Naive B cell (primary cell): ENCODE results near the gene DCBLD2. TPM values are rescaled to one million over a fixed set of nuclear protein-coding genes. Genes with fewer than 3 reads are reported as not detected.

Source experiments
- ATAC-seq, 2 donors: fragments of 150-1000 bp; cut with Tn5 transposase; 2 replicates each; pipeline ENCODE4 v1.10.0; 2021; ENCODE audit warnings: low read depth in 2 of 2, mild to moderate bottlenecking in 2 of 2, moderate library complexity in 2 of 2
- DNase-seq: peaks from one replicate; pipeline ENCODE4 v3.0.0; 2022
- H3K27ac Mint-ChIP-seq, 6 donors: one replicate each; pipeline ENCODE4 v1.8.0; 2020 to 2022; ENCODE audit warnings: mild to moderate bottlenecking in 6 of 6, mixed read lengths in 6 of 6, moderate library complexity in 5 of 6, inconsistent platforms in 2 of 6
- H3K27me3 Mint-ChIP-seq, 3 donors: one replicate each; pipeline ENCODE4 v1.8.0; 2021 to 2022; ENCODE audit warnings: mixed read lengths in 3 of 3, mild to moderate bottlenecking in 1 of 3
- H3K36me3 Mint-ChIP-seq, 2 donors: one replicate each; pipeline ENCODE4 v1.8.0; 2020 to 2022; ENCODE audit warnings: mixed read lengths in 2 of 2, inconsistent platforms in 1 of 2, mild to moderate bottlenecking in 1 of 2
- H3K4me1 Mint-ChIP-seq, 3 donors: one replicate each; pipeline ENCODE4 v1.8.0; 2020 to 2022; ENCODE audit warnings: mixed read lengths in 3 of 3, inconsistent platforms in 1 of 3, mild to moderate bottlenecking in 1 of 3, moderate library complexity in 1 of 3
- H3K4me3 Mint-ChIP-seq, 8 donors: one replicate each; pipeline ENCODE4 v1.8.0; 2020 to 2022; ENCODE audit warnings: mild to moderate bottlenecking in 8 of 8, mixed read lengths in 8 of 8, moderate library complexity in 8 of 8, inconsistent platforms in 2 of 8
- H3K9me3 Mint-ChIP-seq, 7 donors: one replicate each; pipeline ENCODE4 v1.8.0; 2020 to 2022; ENCODE audit warnings: mixed read lengths in 7 of 7, mild to moderate bottlenecking in 5 of 7, inconsistent platforms in 2 of 7, moderate library complexity in 1 of 7
- polyA plus RNA-seq, 6 donors: library from polyadenylated mRNA; unstranded; fragments of 300-500 nt; fragmentation: Illumina TruSeq; gene quantifications; one replicate each; pipeline ENCODE4 v1.2.3, GENCODE V29; 2021; ENCODE audit warnings: low read depth in 6 of 6

DCBLD2 gene
- polyA plus RNA-seq, 6 donors from 2014 or later = 0.27 to 2.7 (median 1.7) TPM; not detected in 1

DNA sequence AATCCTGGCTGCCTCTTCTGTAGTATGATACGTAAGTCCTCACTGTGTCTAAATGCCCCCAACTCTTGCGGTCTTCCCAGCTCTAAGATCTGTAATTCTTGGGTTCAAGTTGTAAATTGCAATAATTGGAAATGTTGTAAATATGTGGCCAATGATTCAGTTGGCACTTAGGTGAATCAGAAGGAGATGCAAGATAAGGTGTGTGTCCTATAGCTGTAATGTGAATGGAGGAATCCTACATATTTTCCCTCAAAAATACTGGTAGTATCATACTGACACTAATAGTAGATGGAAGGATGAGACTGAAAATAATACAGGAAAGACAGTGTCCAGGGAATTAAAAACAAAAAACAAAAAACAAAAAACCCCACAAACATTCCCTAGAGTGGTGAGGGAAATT, 141.9 kb downstream of the DCBLD2 start:
- DNase-seq (no peak), ATAC-seq (no peak)
- H3K4me1 Mint-ChIP-seq = peaks cover 13 to 32% (median 30%) of the 10 kb centered on the region in 3 donors
- H3K4me3 Mint-ChIP-seq = no peak overlapping the region
- H3K9me3 Mint-ChIP-seq = no peaks in the 10 kb centered on the region
- H3K27me3 Mint-ChIP-seq = peaks cover 0 to 6% (median 0%) of the 10 kb centered on the region in 3 donors
- no peak overlapping the region for H3K27ac Mint-ChIP-seq
- no peaks in the 10 kb centered on the region for H3K36me3 Mint-ChIP-seq

DNA sequence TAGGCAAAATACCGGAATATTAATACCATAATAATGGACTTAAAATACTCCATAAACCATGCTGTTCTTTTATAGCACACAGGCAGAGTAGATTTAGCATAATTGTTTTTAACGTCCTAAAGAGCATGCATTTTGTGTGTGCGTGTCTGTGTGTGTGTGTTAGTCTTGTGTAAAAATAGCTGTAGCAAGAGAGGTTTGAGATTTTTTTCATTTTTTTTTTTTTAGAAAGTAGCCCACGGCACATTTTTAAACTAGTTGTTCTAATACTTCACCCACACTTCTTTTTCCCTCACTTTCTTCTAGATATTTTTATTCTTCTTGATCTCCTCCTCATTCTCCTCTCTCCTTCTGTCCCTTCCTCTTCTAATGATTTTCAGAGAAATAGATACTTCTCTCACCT, 145.9 kb downstream of the DCBLD2 start:
- DNase-seq (no peak), ATAC-seq (no peak)
- Mint-ChIP-seq H3K27ac (no peak overlapping the region), H3K9me3 (peaks cover 0 to 4% (median 0%) of the 10 kb centered on the region in 7 donors), H3K27me3 (peaks cover 0 to 11% (median 0%) of the 10 kb centered on the region in 3 donors), H3K36me3 (no peaks in the 10 kb centered on the region), H3K4me3 (no peak overlapping the region), H3K4me1 (no peaks in the 10 kb centered on the region)

DNA sequence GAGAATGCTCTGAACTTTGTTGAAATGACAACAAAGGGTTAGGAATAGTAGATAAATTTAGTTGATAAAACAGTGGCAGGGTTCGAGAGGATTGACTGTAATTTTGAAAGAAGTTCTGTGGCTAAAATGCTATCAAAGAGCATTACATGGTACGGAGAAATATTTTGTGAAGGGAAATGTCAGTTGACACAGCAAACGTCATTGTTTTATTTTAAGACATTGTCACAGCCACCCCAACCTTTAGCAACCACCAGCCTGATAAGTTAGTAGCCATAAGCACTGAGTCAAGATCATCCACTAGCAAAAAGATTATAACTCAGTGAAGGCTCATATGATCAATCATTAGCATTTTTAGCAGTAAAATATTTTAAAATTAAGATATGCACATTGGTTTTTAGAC, 147.0 kb downstream of the DCBLD2 start:
- H3K36me3 Mint-ChIP-seq = no peaks in the 10 kb centered on the region

DNA sequence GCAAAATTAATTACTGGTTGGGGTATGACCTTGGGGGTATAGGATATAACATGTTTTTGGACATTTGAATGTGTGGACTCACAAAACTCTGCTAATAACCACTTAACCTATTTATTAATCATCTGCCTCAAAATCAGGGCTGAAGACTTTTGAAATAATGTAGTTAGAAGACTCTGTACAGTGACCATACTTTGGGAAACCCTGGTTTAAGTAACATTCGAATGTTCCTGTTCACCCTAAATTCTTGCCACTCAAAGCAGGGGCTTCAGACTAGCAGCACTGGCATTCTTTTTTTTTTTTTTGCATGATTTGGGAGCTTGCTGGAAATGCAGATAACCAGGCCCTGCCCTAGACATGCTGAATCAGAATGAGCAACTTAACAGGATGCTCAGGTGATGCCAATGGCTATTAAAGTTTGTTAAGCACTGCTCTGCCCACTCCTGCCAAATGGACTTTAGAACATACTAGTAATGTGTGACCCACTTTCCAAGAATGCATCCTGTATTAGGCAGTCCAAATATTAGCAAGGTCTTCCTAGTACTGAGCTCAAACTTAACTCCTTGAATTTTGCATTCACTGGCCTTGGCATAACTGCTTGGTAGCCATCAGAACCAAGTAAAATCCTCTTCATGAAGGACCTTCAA, 151.1 kb downstream of the DCBLD2 start:
- no peak overlapping the region for H3K27ac Mint-ChIP-seq
- no peak for ATAC-seq
- no peaks in the 10 kb centered on the region for H3K4me1 Mint-ChIP-seq
- H3K9me3 Mint-ChIP-seq = peaks cover 0 to 4% (median 0%) of the 10 kb centered on the region in 7 donors
- DNase-seq = no peak
- no peaks in the 10 kb centered on the region for H3K36me3 Mint-ChIP-seq
- peaks cover 6 to 16% (median 9%) of the 10 kb centered on the region in 3 donors for H3K27me3 Mint-ChIP-seq
- H3K4me3 Mint-ChIP-seq = no peak overlapping the region

More for the DNA sequence above, 147.0 kb downstream of the DCBLD2 start:
- Mint-ChIP-seq H3K27me3 (peaks cover 0 to 11% (median 0%) of the 10 kb centered on the region in 3 donors), H3K4me1 (no peaks in the 10 kb centered on the region), H3K27ac (no peak overlapping the region), H3K9me3 (peaks cover 0 to 4% (median 0%) of the 10 kb centered on the region in 7 donors), H3K4me3 (no peak overlapping the region)
- no peak for ATAC-seq
- no peak for DNase-seq

DNA sequence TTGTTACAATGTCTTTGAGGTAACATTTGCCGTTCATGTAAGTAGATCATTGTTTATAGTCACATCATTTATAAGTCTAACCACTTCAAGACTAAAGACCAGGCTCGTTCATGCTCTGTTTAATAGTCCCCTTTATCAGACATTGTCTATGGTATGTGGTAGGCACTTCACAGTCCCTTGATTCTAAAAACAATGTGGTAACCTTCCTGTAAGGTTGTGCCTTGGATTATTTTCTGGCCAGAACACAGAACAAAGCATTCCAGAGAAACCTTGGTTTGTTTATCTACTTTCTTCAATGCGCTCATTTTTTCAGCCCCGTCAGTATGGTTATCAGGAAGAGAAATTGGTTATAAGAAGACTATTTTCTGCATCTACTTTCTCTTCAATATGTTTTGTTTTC, 154.6 kb downstream of the DCBLD2 start:
- DNase-seq (no peak), ATAC-seq (no peak)
- Mint-ChIP-seq H3K9me3 (no peaks in the 10 kb centered on the region), H3K27me3 (peaks cover 0 to 16% (median 6%) of the 10 kb centered on the region in 3 donors), H3K36me3 (no peaks in the 10 kb centered on the region), H3K4me3 (no peak overlapping the region), H3K27ac (peak overlapping the region in 1 of 6 donors; percentile 43), H3K4me1 (no peaks in the 10 kb centered on the region)

DNA sequence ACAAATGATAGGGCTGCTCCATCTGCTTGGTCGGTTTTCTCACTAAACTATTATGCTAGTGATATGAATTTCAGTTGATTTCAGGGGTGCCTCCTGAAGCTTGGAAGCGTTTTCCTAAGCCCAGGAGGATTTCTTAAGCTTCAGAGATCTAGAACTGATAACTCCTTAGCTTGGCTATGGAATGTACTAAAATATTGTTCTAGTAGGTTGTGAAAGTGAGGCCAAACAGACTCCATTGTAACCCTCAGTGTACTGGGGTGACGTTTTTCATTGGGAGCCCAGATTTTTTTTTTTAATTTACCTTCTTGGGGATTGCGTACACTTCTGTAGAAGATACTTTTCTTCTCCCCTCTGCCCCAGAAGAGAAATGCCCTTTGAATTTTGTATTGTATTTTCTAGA, 155.4 kb downstream of the DCBLD2 start:
- DNase-seq = no peak
- Mint-ChIP-seq H3K27ac (peak overlapping the region in 1 of 6 donors; percentile 17), H3K36me3 (no peaks in the 10 kb centered on the region), H3K27me3 (peaks cover 0 to 16% (median 6%) of the 10 kb centered on the region in 3 donors), H3K4me3 (no peak overlapping the region), H3K9me3 (no peaks in the 10 kb centered on the region), H3K4me1 (no peaks in the 10 kb centered on the region)
- ATAC-seq = no peak

Other genes with a start within 250 kb of the DCBLD2 start
- 1 to 10 TPM in 1 of 6 donors, under 1 TPM in 3, not detected in 2; 0.18 to 1.2 (median 0.31) TPM for gene ST3GAL6, start 138.4 kb downstream of the DCBLD2 start, polyA plus RNA-seq